ENCODE measurements around the gene TDRD1.

GRCh38 chr10:114172216-114172615 lies 6.9 kb upstream of the TDRD1 start:
- TF ChIP-seq MAX (CRISPR knock-in tag; IDR thresholded peaks at IDR 0.05) (no peak), BCOR (IDR thresholded peaks at IDR 0.05) (no peak)
